Measurements from ENCODE around the gene TLCD2.
"Not testable (repeated sequence)": the region's sequence is repeated elsewhere in the genome, so short reads cannot be mapped to it uniquely, and the experiment has no call there.

Gene TLCD2, protein sequence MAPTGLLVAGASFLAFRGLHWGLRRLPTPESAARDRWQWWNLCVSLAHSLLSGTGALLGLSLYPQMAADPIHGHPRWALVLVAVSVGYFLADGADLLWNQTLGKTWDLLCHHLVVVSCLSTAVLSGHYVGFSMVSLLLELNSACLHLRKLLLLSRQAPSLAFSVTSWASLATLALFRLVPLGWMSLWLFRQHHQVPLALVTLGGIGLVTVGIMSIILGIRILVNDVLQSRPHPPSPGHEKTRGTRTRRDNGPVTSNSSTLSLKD

DNA sequence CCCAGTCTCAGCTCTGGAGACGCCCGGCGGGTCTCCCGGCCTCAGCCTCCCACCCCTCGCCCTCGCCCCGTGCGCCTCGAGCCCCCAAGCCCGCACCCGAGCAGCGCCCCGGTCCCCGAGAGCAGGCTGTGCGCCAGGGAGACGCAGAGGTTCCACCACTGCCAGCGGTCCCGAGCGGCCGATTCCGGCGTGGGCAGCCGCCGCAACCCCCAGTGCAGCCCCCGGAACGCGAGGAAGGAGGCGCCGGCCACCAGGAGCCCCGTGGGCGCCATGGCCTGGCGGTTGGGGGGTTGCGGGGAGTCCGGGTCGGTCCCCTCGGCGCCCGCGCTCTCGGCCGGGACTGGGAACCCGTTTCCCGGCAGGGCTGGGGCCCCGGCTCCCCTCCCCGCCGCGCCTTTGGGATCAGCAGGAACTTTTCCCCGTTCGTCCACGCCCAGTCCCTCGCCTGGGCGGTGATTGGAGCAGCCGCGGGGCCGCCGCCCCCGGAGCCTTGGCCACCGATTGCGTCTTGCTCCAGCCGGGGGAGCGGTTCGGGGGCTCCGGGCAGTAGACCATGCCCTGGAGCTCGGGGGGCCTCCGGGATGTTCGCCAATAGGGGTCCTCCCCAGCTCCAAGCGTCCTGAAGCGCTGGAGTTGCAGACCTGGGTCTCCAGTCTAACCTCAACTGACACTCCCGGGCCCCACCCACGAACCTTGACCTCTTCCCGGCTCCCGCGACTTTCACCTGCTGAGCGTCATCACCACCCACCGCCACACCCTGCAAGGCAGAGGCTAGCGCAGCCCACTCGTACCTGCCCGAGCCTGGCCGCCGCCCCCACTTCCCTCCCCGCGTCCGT, at the start of gene TLCD2:
Gene TLCD2 (minus strand): TSS at position 407 of the 836 bp plus-strand sequence. CDS start 135 bp downstream, at position 272.
- DNase-seq = no peak

- DNase-seq = no peak
Measured at GRCh38 chr17:1759529-1759928, 49.4 kb upstream of the TLCD2 start.

- DNase-seq = peak; percentile 13 to 37
Measured at GRCh38 chr17:1758807-1759206, 48.6 kb upstream of the TLCD2 start.

- no peak for DNase-seq
Measured at GRCh38 chr17:1755827-1756262, 45.7 kb upstream of the TLCD2 start.

DNA sequence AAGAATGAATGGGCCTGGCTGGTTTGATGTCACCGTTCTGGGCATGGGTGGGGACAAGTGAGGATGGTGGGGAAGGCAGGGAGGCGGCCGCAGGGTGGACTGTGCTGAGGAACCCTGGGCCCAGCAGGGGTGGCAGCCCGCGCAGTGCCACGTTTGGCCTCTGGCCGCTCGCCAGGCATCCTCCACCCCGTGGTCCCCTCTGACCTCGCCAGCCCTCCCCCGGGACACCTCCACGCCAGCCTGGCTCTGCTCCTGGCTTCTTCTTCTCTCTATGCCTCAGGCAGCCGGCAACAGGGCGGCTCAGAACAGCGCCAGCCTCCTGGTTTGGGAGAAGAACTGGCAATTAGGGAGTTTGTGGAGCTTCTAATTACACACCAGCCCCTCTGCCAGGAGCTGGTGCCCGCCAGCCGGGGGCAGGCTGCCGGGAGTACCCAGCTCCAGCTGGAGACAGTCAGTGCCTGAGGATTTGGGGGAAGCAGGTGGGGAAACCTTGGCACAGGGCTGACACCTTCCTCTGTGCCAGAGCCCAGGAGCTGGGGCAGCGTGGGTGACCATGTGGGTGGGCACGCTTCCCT, 45.2 kb upstream of the TLCD2 start:
- no peak for DNase-seq

DNA sequence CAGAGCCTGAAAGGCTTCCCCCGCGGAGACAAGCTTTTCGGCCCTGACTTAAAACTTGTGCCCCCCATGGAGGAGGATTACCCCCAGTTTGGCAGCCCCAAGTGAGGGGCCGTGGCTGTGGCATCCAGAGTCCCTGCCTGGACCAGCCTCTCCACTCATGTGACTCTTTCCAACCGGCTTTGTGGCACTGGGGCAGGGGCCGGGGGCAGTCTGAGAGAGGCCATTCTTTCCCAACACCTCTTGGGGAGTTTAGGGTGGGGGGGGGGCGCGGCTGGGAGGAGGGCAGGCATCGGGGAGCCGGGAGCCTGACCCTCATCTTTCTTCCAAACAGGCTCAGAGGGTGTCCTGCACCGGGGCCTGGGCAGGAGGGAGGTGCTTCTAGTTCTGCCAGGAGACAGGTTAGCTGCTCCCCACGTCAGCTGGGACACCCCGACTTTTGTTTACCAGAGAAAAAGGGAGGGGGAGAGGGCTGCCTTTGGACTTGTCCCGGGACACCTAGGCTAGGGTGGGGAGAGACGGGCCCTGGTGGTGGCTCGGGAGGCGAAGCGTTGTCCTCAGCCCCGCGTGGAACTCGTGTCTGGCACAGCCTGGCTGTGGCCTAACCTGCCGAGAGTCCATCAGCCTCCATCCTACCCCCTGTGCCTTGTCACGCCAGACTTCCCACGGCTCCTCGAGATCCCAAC, 44.4 kb upstream of the TLCD2 start:
- DNase-seq = no peak

GRCh38 chr17:1753767-1754429, 43.7 kb upstream of the TLCD2 start:
- no peak for DNase-seq

- peak in 1 of 2 donors; percentile 42 for DNase-seq
Measured at GRCh38 chr17:1752425-1753262, 42.5 kb upstream of the TLCD2 start.

- no peak for DNase-seq
Measured at GRCh38 chr17:1750628-1751027, 40.5 kb upstream of the TLCD2 start.

DNA sequence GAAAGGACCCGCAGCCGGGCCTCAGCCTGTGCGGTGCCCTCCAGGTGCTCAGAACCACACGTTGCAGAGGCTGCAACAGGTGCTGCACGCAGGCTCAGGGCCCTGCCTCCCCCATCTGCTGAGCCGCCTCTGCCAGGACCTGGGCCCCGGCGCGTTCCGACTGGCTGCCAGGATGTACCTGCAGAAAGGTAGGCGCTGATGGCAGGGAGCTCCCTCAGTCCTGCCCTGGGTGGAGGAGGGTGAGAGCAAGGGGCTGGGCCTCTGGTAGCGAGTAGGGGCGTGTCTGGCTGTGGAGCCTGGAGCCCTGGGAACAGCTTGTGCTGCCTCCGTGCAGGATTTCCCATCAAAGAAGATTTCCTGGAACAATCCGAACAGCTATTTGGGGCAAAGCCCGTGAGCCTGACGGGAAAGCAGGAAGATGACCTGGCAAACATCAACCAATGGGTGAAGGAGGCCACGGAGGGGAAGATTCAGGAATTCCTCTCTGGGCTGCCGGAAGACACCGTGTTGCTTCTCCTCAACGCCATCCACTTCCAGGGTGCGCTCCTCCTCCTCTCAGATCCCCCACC, 36.9 kb upstream of the TLCD2 start:
- no peak for DNase-seq

DNA sequence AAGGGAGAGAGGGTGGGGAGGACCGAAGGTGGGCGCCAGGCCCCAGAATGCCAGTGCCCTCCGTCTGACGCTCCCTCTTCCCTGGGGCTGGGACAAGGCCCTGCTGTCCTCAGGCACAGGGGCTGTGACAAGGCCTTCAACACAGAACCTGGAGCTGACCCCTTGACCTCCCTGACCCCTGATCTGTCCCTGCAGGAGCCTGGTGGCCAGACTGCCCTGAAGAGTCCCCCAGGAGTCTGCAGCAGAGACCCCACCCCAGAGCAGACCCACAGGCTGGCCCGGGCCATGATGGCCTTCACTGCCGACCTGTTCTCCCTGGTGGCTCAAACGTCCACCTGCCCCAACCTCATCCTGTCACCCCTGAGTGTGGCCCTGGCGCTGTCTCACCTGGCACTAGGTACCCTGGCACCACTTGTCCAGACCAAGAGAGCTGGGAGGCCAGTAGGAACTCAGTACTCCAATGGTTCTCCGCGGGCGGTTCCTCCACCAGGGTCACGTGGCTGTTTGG, 35.4 kb upstream of the TLCD2 start:
- no peak for DNase-seq

DNA sequence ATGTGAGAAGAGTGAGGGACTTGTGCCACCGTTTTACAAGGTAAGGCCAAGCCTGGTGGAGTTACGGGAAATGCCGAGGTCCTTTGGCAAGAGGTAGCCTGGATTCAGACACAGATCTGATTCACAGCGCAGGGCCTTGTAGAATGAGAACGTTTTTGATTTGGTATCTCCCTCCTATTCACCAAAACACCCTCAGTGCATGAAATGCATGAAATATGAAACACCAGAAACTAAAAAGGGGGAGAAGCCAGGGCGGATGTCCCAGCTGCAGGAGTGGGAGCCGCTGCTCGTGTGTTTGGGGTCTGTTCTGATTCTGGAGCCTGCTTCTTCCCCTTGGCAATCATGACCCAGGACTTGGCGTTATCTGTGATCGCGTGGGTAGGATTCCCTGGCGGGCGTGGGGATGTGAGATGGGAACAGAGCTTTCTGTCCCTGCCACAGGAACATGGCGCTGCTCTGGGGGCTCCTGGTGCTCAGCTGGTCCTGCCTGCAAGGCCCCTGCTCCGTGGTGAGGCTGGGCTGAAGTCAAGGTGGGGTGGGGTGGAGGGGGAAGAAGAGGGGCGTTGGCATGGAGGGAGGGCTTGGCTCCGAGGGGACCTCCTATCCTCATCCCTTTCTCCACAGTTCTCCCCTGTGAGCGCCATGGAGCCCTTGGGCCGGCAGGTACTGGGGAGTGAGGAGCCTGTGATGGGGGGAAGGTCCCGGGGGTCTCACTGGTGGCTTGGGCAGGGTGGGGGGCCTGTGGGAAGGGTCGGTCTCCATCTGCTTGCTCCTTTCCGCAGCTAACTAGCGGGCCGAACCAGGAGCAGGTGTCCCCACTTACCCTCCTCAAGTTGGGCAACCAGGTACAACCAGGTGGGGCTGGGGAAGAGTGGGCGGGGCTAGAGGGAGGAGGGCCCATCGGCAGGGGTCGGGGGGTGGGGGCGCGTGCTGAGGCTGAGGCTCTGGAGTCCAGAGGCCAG, 34.7 kb upstream of the TLCD2 start:
- no peak for DNase-seq

- no peak for DNase-seq
Measured at GRCh38 chr17:1743088-1743439, 32.9 kb upstream of the TLCD2 start.

DNA sequence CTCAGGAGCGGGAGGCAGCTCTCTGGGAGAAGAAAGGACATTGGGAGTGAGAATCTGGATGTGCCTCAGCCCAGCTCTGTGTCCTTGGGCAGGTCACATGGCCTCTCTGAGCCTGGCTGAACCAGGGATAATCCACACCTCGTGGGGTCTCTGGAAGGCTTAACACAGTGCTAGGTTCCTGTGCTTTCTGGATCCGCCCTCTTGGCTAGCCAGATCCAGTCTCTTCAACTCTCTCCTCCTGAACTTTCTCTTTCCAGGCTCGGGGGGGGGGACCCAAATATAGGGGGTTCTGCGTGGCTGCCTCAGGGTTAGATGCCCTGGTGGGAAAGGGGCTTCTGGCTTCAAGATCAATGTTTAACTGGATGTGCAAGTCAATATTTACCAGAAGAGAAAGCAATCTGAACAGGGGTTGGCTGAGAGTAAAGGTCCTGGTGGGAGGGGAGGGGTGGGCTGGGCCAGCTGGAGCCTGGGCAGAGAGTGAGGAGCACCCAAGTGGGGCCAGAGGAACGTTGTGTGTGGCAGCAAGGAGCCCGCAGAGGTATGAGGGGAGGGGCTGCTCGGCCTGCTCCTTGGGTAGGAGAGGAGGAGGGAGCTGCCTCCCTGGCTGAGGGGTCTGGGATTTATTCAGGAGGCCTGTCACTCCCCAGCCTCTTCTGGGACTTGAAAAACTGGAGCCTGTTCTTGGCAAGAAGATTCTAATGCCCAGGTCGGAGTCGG, 32.4 kb upstream of the TLCD2 start, which contains the start of gene SERPINF2:
Gene SERPINF2 (plus strand): TSS at position 501 of the 717 bp plus-strand sequence. CDS start 2,125 bp downstream, outside the sequence.
- no peak for DNase-seq

GRCh38 chr17:1741899-1742298, 31.7 kb upstream of the TLCD2 start:
- DNase-seq = not testable (repeated sequence)

- no peak for DNase-seq
Measured at GRCh38 chr17:1737531-1738291, 27.5 kb upstream of the TLCD2 start.

DNA sequence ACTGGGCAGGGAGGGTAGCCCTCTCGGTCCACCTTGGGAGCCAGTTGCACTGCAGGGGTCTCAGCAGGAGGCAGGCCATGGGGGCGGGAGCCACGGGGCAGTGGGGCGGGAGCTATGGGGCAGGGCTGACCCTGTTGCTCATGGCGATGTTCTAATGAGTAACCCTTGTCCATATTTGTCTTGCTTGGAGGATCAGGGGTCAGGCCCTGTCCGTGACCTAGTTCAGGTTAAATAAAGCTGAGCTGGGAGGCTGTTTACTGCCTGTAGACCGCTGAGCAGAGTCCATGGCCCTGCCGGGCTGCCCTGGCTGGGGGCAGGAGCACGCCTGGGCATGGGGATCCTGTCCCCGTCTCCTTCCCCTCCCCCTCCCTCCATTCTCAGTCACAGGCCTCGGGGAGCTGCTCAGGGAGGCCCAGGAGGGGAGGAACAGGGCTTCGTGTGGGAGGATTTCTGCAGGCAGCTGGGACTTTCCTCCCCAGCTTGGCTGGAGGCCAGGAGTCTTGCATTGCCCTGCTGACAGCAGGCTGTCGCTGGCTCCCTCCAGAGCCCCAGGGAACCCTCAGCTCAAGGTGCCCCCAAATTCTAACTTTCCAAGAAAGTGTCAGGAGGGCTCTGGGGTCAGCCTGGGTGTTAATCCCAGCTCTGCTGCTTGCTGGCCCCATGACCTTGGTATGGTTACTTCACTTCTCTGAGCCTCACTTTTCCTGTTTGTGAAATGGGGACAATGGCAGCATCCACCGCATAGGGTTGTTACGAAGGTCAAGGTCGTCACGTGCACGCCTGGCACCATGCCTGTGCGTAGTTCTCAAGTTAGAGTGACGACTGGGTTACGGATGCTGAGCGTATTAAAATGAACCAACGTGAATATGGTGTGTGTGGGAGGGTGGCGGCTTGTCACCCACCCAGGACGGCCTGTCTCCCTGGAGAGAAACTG, 26.4 kb upstream of the TLCD2 start:
- DNase-seq = peak in 1 of 2 donors; percentile 38
